Testis (tissue), 2 donors: ENCODE measurements around the gene CD58.

Experiments used
- CTCF ChIP-seq, 3 experiments: fragments of 450-650 bp in 2 of 3; fragments of 200-600 bp in 1 of 3; sonication (generic) in 1 of 3; IDR thresholded peaks; one replicate each; pipeline ENCODE4 v1.5.1; 2016 to 2019; ENCODE audit warnings: antibody characterized with exemption in 3 of 3, mild to moderate bottlenecking in 2 of 3, moderate library complexity in 1 of 3
- POLR2A ChIP-seq: fragments of 450-650 bp; IDR thresholded peaks from one replicate; pipeline ENCODE4 v1.6.1; 2017; ENCODE audit warnings: antibody characterized with exemption, mild to moderate bottlenecking, moderate library complexity

DNA sequence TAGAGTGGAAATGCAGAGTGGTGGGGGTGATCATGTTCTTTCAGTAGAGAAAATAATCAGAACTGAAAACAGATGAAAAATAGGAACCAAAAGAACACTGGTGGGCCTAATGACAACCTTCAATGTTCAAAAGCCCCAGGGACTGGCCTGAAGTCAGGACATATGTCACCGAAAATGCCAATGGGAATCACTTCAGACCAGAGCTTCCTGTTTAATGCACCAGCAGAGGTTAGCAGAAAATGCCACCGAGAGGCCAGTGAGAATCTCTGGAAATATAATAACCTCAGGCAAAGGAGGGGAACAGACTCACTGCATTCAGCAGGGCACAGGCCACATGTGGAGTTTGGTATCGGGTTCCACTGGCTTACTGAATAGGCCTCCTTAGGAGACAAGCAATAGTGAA lies 15.9 kb upstream of the CD58 start:
- TF ChIP-seq CTCF (IDR thresholded peaks at IDR 0.05) (no peak), POLR2A (no peak)
